Left kidney (tissue), 2 donors: ENCODE data around the gene SH3TC2. TPM values are rescaled to one million over a fixed set of nuclear protein-coding genes. Genes with fewer than 3 reads are reported as not detected.

Experiments
- DNase-seq: peaks from one replicate; pipeline ENCODE4 v3.0.0-alpha.2; 2013
- polyA plus RNA-seq: library from polyadenylated mRNA; unstranded; fragments of 120-200 nt; gene quantifications from one replicate; pipeline ENCODE4 v1.2.1, GENCODE V29; 2013; ENCODE audit not compliant: insufficient read length

The SH3TC2 gene
- polyA plus RNA-seq, 1 donor: 0.96 TPM

DNA sequence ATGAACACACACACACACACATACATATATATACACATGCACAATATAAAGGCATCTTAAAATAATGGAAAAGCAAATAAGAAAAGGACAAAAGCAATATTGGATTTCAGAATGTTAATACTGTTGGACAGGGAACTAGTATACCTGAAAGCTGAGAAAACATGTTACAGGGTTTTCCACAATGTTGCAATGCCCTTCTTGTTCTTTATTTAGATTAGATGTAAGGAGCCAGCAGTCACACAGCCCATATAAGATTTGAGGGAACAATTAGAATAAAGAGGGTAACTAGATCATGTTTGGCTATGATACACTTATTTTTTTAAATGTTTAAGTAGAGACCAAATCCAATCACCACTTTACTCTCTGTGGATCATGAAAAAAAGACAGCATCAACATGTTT lies 61.7 kb downstream of the SH3TC2 start:
- no peak for DNase-seq

GRCh38 chr5:148999741-149000140 lies 63.1 kb downstream of the SH3TC2 start:
- DNase-seq: no peak

DNA sequence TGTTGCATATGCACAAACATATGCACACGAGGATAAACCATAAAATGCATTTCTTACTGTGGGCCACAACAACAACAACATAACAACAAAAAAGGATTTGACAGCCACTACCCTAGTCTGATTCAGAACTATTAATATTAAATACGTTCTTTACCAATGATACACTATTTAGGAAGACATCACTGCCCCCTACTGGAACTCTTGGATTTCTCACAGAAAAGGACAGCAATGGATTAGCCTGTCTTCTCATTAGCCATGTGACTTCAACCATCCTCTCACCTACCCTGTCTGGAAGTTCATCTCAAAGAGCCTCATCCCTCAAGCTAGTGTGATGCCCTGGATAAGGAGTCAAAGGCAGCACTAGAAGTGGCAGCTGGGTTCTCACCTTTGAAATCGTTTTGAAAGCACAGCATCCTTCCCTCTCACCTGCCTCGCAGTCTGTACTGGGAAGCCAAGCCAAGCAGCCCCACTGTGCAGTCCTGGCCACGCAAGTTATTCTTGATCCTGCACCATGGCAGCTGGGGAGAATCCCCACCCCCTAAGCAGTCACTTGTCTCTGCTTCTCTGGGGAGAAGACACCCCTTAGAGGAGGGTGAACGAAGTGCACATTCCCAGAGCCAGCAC lies 64.6 kb downstream of the SH3TC2 start:
- peak; percentile 39 for DNase-seq

DNA sequence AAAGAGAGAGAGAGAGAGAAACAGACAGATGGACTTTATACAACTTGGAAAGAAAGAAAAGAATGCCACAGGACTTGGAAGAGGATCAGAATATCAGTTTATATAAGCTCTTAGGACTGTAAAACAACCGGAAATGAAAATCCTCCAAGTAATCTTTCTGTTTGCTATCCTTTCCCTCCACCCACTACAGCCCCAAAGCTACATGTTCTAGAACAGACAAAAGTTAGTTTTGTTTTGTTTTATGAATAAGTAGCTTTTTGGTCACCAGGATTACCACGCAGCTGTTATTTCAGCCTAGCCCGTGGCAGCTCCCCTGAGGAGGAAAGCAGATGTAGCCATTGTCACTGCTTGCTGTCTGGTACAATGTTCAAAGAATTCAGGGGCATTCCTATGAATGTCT lies 66.6 kb downstream of the SH3TC2 start:
- no peak for DNase-seq

GRCh38 chr5:148995791-148996190 lies 67.1 kb downstream of the SH3TC2 start:
- DNase-seq: no peak

DNA sequence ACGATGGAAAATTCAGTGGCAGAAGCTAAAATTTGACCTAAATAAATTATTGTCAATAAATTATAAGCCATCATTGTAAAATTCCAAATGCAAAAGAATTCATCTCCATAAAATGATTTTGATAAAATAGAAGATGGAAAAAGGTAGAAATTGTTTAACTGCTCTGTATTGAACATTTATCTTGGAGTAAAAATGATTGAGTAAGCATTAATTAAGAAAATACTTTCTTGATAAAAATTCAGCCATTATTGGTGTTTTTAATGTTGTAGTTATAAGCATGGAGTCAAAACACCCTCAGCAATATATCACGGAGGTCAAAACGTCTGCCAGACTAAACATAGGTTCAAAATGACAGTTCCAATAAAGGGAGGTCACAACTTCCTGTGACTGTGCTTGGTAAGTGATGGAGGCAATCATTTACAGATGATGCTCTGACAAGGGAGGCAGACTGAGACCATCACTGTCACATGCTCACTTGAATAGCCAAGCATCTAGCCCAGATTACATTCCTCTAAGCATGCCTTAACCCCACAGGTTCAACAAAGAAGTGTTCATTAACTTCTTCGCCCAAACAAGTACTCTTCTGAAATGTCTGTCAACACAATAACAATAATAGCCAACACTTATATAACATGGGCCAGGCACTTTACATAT lies 69.5 kb downstream of the SH3TC2 start:
- DNase-seq: no peak

- no peak for DNase-seq
Measured at GRCh38 chr5:148992265-148992664, 70.6 kb downstream of the SH3TC2 start.

GRCh38 chr5:148991566-148991965 lies 71.3 kb downstream of the SH3TC2 start:
- no peak for DNase-seq

GRCh38 chr5:148990817-148991216 lies 72.0 kb downstream of the SH3TC2 start:
- DNase-seq: no peak

- no peak for DNase-seq
Measured at GRCh38 chr5:148989567-148989966, 73.3 kb downstream of the SH3TC2 start.

DNA sequence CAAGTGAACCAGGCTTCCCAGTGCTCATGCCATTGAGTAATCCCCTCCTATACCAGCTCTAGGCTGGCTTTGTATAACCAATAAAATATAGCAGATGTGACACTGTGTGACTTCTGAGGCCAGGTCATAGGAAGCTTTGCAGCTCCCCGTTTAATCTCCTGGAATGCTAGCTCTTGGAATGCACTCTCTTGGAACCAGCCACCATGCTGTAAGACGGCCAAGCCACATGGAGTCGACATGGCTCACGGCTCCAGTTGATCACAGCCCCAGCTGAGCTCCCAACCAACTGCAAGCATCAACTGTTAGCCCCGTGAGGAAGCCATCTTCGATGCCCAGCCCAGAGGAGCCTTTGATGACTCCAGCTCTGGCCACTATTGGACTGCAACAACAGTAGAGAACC lies 74.5 kb downstream of the SH3TC2 start:
- no peak for DNase-seq

GRCh38 chr5:148986636-148987035 lies 76.2 kb downstream of the SH3TC2 start:
- no peak for DNase-seq

DNA sequence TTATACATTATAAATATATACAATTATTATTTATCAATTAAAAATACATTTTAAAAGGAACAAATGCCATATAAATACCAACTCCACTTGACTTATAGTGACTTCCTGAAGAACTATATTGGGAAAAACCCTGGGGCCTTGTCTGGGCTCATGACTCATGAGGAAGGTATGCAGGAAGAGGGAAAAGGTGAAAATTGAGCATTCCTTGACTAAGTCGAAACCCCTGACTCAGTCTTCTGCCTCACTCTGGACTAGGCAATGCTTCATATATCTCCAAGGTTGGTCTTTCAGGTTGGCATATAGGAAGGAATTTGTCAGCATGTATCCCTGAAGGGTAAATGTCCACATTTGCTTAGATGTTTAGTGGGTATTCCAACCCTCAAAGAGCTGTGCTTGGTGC lies 78.5 kb downstream of the SH3TC2 start:
- no peak for DNase-seq

DNA sequence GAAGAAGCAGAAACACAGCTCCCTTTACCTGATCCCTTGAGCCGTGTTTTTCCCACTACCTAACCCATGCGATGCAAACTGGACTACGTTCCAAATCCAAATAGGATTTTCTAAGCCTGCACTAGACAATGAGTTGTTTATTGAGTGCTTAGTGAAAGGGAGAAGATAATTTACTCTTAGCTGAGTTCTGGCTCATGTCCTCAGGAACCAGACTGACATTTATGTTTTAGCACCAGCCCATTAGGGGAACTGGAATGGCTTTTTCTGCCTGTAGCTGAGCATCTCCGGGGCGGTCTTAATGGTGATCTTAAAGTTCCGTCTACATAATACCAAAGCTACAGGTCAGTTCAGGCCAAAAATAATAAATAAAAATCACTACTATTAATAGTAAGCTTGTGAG lies 81.5 kb downstream of the SH3TC2 start:
- no peak for DNase-seq

DNA sequence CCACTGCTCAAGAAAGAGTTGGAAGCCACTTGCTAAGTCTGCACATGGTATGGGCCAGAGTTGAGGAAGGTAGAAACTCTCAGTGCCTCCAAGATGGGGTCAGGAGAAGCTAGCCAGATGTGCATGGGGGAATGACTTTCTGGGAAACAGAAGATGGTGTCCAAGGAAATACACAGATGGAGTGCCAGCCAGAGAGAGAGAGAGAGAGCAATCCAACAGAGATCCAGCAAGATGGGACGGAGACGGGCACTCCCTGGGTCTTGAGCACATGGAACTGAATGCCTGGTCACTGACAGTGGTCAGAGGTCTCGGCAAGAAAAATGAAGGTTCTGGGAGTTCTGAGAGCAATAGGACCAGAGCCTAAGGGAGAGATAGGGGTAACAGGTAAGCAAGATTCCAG lies 82.1 kb downstream of the SH3TC2 start:
- DNase-seq: no peak

DNA sequence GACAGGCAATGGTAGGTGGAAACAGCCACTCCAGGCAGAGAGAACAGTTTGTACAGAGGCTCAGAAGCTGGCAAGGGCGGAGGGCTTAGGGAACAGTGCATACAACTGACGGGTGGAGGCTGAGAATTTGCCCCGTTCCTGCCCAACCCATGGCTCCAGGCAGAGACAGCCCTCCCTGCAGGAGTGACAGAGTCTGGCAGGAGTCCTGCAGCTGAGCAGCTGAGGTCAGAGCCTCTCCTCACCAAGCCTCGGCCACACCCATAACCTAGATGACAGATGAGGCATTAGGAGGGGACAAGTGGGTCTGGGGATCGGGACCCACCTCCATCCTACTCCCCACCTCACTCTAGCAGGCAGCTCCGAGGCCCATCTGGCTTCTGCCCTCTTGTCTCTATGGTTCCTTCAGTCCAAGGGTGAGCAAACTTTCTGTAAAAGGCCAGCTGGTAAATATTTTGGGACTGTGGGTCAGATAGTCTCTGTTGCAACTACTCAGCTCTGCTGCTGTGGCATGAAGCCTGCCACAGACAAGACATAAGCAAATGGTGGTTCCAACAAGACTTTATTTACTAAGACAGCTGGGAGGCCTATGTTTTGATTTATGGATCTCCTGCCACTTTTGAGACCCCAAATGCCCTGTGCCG lies 83.7 kb downstream of the SH3TC2 start:
- DNase-seq: no peak

GRCh38 chr5:148978370-148979082 lies 84.3 kb downstream of the SH3TC2 start:
- DNase-seq: no peak

GRCh38 chr5:148976569-148977381 lies 86.1 kb downstream of the SH3TC2 start:
- DNase-seq: no peak

- no peak for DNase-seq
Measured at GRCh38 chr5:148974642-148975327, 88.1 kb downstream of the SH3TC2 start.

DNA sequence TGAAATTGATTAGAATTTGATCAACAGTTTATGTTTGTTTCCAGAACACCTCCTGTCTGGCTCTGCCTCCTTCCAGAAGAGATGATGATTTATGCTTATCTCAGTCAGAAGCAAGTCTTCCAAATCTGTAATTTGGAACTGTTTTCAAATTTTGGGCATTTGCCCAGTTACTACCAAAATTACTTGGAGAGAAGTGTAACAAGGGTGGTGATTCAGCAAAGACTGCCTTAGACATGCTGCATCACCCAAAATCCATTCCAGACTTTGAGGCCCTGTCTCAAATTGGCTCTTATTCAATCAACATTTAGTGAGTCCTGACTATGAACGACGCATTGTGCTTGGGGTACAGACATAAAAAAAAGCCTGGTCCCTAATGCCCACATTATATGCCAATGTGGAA lies 89.4 kb downstream of the SH3TC2 start:
- DNase-seq: no peak

DNA sequence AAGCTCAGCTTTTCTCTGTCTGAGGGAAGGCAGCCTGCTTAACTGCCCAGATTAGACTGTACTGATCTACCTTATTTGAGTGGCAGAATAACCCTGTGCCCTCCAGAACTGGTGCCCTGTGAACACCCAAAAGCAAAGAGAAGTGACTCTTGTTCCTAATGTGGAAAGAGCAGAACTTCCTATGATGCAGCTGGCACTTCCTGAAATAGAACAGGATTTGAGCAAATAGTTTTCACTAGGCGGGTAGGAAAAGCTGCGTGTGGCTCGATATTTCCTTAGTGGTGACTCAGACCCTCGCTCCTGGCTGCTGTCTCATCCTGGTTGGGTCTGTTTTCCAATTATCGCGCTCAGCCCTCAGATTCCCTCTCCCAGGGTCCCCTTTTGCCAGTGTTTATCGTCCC lies 89.9 kb downstream of the SH3TC2 start:
- DNase-seq: no peak

DNA sequence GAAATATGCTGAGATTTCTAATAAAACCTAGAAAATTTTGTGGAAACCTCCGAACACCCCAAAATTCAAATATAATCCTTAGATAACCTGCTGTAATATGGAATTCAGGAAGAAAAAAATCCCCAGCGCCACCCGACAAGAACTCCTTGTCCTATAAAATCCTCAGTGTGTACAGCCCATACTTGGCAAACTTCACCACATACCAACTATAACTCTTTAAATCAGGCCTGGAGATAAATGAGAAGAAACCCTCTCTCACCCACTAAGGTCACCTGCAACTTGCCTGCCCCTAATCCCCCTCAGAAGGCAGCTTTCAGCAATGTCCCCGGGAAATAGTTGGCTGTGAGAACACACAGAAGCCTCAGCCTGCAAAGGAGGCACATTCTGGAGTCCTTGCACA lies 90.5 kb downstream of the SH3TC2 start:
- DNase-seq: no peak
